Coronary artery (tissue), 2 donors: ENCODE data around the gene RAB14.
"Not testable (repeated sequence)": the region's sequence is repeated elsewhere in the genome, so short reads cannot be mapped to it uniquely, and the experiment has no call there.

Experiments used
- DNase-seq: peaks from one replicate; pipeline ENCODE4 v3.0.0-alpha.2; 2017; ENCODE audit warnings: low spot score
- H3K27ac ChIP-seq, 2 donors: fragments of 200-600 bp; sonication (generic); one replicate each; pipeline ENCODE4 v1.5.1; 2016 to 2019
- H3K4me3 ChIP-seq: fragments of 200-600 bp; sonication (generic); 2 replicates; pipeline ENCODE4 v1.5.1; 2016; ENCODE audit warnings: mild to moderate bottlenecking, moderate library complexity
- CTCF ChIP-seq: fragments of 200-600 bp; sonication (generic); IDR thresholded peaks from one replicate; pipeline ENCODE4 v1.5.1; 2019; ENCODE audit warnings: antibody characterized with exemption

Gene RAB14

GRCh38 chr9:121184463-121184862 lies 17.2 kb downstream of the RAB14 start:
- no peak for TF ChIP-seq CTCF
- no peak overlapping the region for H3K27ac ChIP-seq
- H3K4me3 ChIP-seq: no peak overlapping the region
- no peak for DNase-seq

GRCh38 chr9:121183666-121184423 lies 17.8 kb downstream of the RAB14 start:
- TF ChIP-seq CTCF: no peak
- DNase-seq: no peak
- no peak overlapping the region for H3K4me3 ChIP-seq
- H3K27ac ChIP-seq: no peak overlapping the region

GRCh38 chr9:121182989-121183388 lies 18.7 kb downstream of the RAB14 start:
- Histone ChIP-seq H3K4me3 (no peak overlapping the region), H3K27ac (no peak overlapping the region)
- no peak for TF ChIP-seq CTCF
- DNase-seq: no peak

GRCh38 chr9:121182101-121182836 lies 19.4 kb downstream of the RAB14 start:
- H3K27ac ChIP-seq: no peak overlapping the region
- H3K4me3 ChIP-seq: no peak overlapping the region
- DNase-seq: no peak
- TF ChIP-seq CTCF: no peak

GRCh38 chr9:121179930-121180681 lies 21.6 kb downstream of the RAB14 start:
- Histone ChIP-seq H3K4me3 (no peak overlapping the region), H3K27ac (no peak overlapping the region)
- DNase-seq: no peak
- no peak for TF ChIP-seq CTCF

- not testable (repeated sequence) for H3K4me3 ChIP-seq, H3K27ac ChIP-seq, DNase-seq
Observed at GRCh38 chr9:121179373-121179721, 22.3 kb downstream of the RAB14 start.

GRCh38 chr9:121178676-121179372 lies 22.8 kb downstream of the RAB14 start:
- Histone ChIP-seq H3K4me3 (no peak overlapping the region), H3K27ac (no peak overlapping the region)
- no peak for TF ChIP-seq CTCF
- DNase-seq: no peak
